ENCODE results near the gene OTUD7B.

DNA sequence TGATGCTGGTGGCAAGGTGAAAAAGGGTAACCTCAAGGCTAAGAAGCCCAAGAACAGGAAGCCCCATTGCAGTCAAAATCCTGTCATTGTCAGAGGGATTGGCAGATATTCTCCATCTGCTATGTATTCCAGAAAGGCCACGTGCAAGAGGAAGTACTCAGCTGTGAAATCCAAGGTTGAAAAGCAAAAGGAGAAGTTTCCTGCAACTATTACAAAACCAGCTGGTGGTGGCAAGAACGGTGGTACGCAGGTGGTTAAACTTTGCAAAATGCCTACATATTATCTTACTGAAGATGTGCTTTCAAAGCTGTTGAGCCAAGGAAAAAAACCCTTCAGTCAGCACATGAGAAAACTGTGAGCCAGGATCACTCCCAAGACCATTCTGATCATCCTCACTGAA is 43.4 kb upstream of the OTUD7B start:
- no peak for TF ChIP-seq POLR2A (IDR thresholded peaks at IDR 0.05; ENCODE audit: control extremely low read depth in 1 of 2, low read depth in 2 of 2, low read length in 2 of 2)
- no peak for TF ChIP-seq SAP30 (IDR thresholded peaks at IDR 0.05; ENCODE audit: insufficient read depth, insufficient replicate concordance, low read length)
- no peak for TF ChIP-seq RAD21 (IDR thresholded peaks at IDR 0.05 in 1 of 2, conservative IDR thresholded peaks at IDR 0.05 in 1 of 2; ENCODE audit: low read depth in 2 of 2, low read length in 2 of 2)

All from H1 (cell line).